Measurements from ENCODE around the gene MYO10. TPM values are rescaled to one million over a fixed set of nuclear protein-coding genes. Genes with fewer than 3 reads are reported as not detected.

The MYO10 gene
- total RNA-seq, 2 donors from 2014 or later, result 24.7 to 77.0 TPM

DNA sequence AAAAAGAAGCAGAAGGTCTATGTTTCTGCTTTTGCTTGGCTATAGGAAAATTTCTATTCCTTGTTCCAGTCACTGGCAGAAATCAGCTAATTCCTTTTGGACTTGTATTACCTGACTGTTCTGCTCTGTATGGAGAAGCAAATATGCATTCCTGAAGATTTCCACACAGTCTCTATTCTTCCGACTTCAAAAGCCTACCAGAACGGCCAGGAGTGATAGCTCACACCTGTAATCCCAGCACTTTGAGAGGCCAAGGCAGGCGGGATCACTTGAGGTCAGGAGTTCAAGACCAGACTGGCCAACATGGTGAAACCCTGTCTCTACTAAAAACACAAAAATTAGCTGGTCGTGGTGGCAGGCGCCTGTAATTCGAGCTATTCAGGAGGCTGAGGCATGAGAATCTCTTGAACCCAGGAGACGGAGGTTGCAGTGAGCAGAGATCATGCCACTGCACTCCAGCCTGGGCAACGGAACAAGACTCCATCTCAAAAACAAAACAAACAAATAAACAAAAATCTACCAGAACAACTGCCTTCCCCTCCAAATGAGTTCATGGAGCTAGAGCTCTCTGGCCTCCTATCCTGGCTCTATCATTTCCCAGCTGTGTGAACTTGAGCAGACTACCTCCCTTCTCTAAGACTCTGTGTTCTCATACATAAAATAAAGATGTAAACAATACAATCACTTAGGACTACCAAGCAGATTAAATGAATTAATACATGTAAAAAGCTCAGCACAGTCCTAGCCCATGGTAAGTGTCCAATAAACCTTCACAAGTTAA is 17.0 kb downstream of the MYO10 start:
- H3K27ac ChIP-seq, result no peak overlapping the region

DNA sequence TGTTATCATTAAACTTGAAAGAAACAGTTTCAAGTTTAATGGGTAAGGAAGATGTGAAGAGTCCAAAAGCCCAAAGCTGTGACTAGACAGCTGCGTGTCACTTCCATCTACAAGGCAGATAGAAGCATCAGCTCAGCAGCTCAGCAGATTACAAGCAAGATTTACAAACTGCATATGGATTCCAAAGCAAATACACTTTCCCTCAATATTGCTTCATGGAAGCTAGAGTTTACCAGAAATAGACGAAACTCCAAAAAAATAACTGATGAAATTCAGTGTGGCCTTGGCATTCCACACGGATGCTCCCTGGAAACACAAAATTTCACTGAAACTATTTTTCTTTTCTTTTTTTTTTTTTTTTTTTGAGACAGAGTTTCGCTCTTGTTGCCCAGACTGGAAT is 17.9 kb downstream of the MYO10 start:
- no peaks in the 10 kb centered on the region for H3K27me3 ChIP-seq (replicated peaks; ENCODE audit: insufficient read depth)
- H3K27ac ChIP-seq, result no peak overlapping the region
- no peak for TF ChIP-seq POLR2AphosphoS5 (IDR thresholded peaks at IDR 0.05)
- no peak for TF ChIP-seq POLR2A (IDR thresholded peaks at IDR 0.05)
- TF ChIP-seq, protein P1, sequence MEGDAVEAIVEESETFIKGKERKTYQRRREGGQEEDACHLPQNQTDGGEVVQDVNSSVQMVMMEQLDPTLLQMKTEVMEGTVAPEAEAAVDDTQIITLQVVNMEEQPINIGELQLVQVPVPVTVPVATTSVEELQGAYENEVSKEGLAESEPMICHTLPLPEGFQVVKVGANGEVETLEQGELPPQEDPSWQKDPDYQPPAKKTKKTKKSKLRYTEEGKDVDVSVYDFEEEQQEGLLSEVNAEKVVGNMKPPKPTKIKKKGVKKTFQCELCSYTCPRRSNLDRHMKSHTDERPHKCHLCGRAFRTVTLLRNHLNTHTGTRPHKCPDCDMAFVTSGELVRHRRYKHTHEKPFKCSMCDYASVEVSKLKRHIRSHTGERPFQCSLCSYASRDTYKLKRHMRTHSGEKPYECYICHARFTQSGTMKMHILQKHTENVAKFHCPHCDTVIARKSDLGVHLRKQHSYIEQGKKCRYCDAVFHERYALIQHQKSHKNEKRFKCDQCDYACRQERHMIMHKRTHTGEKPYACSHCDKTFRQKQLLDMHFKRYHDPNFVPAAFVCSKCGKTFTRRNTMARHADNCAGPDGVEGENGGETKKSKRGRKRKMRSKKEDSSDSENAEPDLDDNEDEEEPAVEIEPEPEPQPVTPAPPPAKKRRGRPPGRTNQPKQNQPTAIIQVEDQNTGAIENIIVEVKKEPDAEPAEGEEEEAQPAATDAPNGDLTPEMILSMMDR (IDR thresholded peaks at IDR 0.05), result no peak

More for the DNA sequence above, 17.0 kb downstream of the MYO10 start:
- H3K4me3 ChIP-seq, result no peak overlapping the region
- no peaks in the 10 kb centered on the region for H3K9me3 ChIP-seq
- H3K4me1 ChIP-seq (replicated peaks), result no peaks in the 10 kb centered on the region
- intact Hi-C loops (cut with DNase I), result no loop called here
- no peaks in the 10 kb centered on the region for H3K36me3 ChIP-seq
- TF ChIP-seq, protein P1 (IDR thresholded peaks at IDR 0.05), result no peak
- TF ChIP-seq POLR2A (IDR thresholded peaks at IDR 0.05), result no peak
- TF ChIP-seq POLR2AphosphoS5 (IDR thresholded peaks at IDR 0.05), result no peak
- WGBS, result 81% methylated on average over 8 of the region's 8 CpGs
- no peak for DNase-seq (ENCODE audit: low spot score)
- no peaks in the 10 kb centered on the region for H3K27me3 ChIP-seq (replicated peaks; ENCODE audit: insufficient read depth)

DNA sequence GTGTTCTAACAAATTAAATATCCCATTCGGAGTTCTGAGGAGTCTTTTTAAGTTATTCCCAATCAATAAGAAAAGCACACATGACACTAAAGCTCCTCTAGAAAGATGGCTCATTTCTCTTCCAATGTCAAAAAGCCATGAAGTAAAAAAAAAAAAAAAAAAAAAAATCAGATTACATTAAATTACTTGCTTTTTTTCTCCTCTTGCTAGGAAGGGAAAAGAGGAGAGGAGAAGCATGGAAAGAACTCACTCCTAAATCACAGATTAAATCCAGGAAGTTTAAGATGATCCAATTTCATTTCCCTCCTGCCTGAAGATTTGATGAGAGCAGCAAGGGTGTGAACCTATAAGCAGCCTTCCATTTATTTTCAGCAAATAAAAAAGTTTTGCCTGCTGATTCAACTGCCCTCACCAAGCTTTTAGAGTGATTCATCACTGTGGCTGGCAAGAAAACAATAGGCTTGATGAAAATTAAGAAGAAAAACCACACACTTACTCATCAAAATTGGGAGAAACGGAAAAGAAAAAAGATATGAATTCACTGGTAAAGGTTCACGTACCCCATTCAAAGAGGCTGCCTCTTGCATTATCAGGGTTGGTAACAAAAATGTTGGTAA is 19.7 kb downstream of the MYO10 start:
- Histone ChIP-seq H3K4me1 (replicated peaks) (no peaks in the 10 kb centered on the region), H3K4me3 (no peak overlapping the region), H3K9me3 (no peaks in the 10 kb centered on the region), H3K27me3 (replicated peaks; ENCODE audit: insufficient read depth) (no peaks in the 10 kb centered on the region), H3K36me3 (no peaks in the 10 kb centered on the region), H3K27ac (no peak overlapping the region)
- WGBS, result 82% methylated on average over 3 of the region's 3 CpGs
- intact Hi-C loops (cut with DNase I), result no loop called here
- TF ChIP-seq POLR2AphosphoS5 (IDR thresholded peaks at IDR 0.05), result no peak
- TF ChIP-seq, protein P1 (IDR thresholded peaks at IDR 0.05), result no peak
- TF ChIP-seq POLR2A (IDR thresholded peaks at IDR 0.05), result no peak
- no peak for DNase-seq (ENCODE audit: low spot score)

More for the DNA sequence above, 17.9 kb downstream of the MYO10 start:
- H3K4me3 ChIP-seq, result no peak overlapping the region
- H3K4me1 ChIP-seq (replicated peaks), result no peaks in the 10 kb centered on the region
- 90% methylated on average over 4 of the region's 4 CpGs for WGBS
- H3K36me3 ChIP-seq, result no peaks in the 10 kb centered on the region
- intact Hi-C loops (cut with DNase I), result no loop called here
- no peak for DNase-seq (ENCODE audit: low spot score)
- H3K9me3 ChIP-seq, result no peaks in the 10 kb centered on the region

DNA sequence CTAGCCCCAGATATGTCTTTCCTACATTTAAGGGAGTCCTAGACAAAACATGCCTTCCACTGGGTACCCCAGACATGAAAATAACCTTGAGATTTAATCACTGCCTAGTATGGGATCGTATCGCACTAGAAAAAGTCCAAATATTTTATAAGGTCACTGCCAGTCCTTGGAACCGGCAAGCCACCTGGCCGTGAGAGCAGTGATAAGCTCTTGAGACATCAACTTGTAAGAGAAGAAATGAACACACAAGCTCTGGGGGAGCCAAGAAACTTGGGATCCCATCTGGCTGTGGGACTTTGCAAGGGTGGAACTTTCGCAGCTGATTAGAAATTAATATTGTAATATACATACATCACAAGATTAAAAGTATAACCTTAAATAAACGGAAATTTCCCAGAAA is 21.5 kb downstream of the MYO10 start:
- no peak for TF ChIP-seq POLR2AphosphoS5 (IDR thresholded peaks at IDR 0.05)
- TF ChIP-seq POLR2A (IDR thresholded peaks at IDR 0.05), result no peak
- TF ChIP-seq, protein P1 (IDR thresholded peaks at IDR 0.05), result no peak
- DNase-seq (ENCODE audit: low spot score), result no peak
- no peaks in the 10 kb centered on the region for H3K36me3 ChIP-seq
- H3K9me3 ChIP-seq, result no peaks in the 10 kb centered on the region
- intact Hi-C loops (cut with DNase I), result no loop called here
- WGBS, result 91% methylated on average over 6 of the region's 6 CpGs
- H3K27me3 ChIP-seq (replicated peaks; ENCODE audit: insufficient read depth), result no peaks in the 10 kb centered on the region
- no peak overlapping the region for H3K4me3 ChIP-seq
- no peak overlapping the region for H3K27ac ChIP-seq
- no peaks in the 10 kb centered on the region for H3K4me1 ChIP-seq (replicated peaks)

DNA sequence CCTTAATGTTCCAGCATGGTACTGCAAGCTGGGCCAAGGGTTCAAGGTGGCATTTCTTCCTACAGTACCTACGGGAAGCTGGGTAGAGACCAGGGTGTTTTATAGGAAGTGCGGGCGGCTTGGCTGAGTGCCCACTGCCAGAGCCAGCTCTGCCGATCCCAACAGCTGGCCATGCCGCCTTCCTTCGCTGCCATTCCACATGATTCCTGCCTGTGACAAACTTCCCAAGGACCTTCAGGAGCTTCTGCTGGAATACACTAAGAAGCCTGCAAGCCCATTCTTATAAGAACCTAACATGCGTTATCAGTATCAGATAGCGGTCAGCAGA is 22.0 kb downstream of the MYO10 start:
- Histone ChIP-seq H3K4me1 (replicated peaks) (no peaks in the 10 kb centered on the region), H3K36me3 (no peaks in the 10 kb centered on the region), H3K9me3 (no peaks in the 10 kb centered on the region), H3K27ac (no peak overlapping the region), H3K27me3 (replicated peaks; ENCODE audit: insufficient read depth) (no peaks in the 10 kb centered on the region), H3K4me3 (no peak overlapping the region)
- intact Hi-C loops (cut with DNase I), result no loop called here
- 77% methylated on average over 8 of the region's 8 CpGs for WGBS
- no peak for DNase-seq (ENCODE audit: low spot score)
- TF ChIP-seq POLR2AphosphoS5 (IDR thresholded peaks at IDR 0.05) (no peak), POLR2A (IDR thresholded peaks at IDR 0.05) (no peak)
